GM12874 (cell line): ENCODE data around the gene TMEM235.

Experiments used
- TF ChIP-seq, protein P1 (sequence below): IDR thresholded peaks from 2 replicates; pipeline ENCODE4 v1.5.1; 2011; ENCODE audit warnings: low read depth, mild to moderate bottlenecking, control low read depth, low read length, moderate library complexity; ENCODE audit not compliant: insufficient read depth

The TMEM235 gene

DNA sequence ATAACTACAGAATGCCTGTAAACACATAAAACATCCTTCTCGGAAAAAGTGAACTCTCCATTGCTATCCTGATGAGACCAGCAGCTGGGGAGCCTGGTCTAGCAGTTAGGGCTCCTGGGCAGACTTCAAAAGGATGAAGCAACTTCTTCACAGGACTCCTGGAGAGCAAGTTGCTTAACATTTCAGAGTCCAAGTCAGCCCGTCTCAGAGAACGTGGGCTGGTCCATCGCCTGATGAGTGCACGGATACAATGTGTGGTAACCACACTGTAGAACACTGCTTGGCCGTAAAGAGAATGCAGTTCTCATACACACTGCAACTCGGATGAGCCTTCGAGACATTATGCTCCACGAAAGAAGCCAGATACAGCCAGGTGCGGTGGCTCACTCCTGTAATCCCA, 52.7 kb downstream of the TMEM235 start:
- TF ChIP-seq, protein P1, sequence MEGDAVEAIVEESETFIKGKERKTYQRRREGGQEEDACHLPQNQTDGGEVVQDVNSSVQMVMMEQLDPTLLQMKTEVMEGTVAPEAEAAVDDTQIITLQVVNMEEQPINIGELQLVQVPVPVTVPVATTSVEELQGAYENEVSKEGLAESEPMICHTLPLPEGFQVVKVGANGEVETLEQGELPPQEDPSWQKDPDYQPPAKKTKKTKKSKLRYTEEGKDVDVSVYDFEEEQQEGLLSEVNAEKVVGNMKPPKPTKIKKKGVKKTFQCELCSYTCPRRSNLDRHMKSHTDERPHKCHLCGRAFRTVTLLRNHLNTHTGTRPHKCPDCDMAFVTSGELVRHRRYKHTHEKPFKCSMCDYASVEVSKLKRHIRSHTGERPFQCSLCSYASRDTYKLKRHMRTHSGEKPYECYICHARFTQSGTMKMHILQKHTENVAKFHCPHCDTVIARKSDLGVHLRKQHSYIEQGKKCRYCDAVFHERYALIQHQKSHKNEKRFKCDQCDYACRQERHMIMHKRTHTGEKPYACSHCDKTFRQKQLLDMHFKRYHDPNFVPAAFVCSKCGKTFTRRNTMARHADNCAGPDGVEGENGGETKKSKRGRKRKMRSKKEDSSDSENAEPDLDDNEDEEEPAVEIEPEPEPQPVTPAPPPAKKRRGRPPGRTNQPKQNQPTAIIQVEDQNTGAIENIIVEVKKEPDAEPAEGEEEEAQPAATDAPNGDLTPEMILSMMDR, result no peak

DNA sequence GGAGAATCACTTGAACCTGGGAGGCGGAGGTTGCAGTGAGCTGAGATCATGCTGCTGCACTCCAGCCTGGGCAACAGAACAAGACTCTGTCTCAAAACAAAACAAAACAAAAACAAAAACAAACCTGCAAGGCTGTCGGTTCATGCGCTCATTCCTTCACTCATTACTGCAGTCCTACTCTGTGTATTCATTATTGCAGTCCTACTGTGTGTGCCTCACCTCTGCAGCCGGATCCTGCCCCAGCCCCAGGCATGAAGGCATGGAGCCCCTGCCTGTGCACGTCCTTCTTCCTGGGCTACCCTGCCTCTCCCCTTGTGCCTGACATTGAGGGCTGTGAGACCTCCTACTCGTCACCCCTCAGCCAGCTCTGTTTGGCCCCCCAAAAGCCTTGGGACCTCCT, 57.6 kb downstream of the TMEM235 start:
- TF ChIP-seq, protein P1, result no peak

DNA sequence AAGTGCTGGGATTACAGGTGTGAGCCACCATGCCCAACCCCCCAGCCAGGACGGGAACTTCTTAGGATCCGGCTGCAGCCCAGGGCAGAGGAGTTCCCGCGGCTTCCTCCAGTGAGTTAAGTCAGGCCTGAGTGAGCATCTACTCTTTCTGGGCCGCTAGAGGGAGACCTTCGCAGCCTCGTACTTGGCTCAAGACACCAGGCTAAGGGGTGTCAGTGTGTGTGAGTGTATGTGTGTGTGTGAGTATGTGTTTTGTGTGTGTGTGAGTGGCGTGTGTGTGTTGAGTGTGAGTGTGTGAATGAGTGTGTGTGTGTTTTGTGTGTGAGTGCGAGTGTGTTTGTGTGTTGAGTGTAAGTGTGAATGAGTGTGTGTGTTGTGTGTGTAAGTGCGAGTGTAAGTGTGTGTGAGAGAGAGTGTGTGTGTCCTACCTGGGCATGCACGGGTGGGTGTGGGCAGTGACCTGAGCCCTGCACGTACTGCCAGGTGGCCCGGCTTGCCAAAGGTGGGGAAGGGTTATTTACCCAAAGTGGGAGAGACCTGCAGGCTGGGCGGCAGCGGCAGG, 58.5 kb downstream of the TMEM235 start:
- TF ChIP-seq, protein P1, result peak; percentile 87
